ENCODE measurements around the gene MYL3. TPM values are rescaled to one million over a fixed set of nuclear protein-coding genes. Genes with fewer than 3 reads are reported as not detected.

The MYL3 gene
- total RNA-seq, 4 donors from 2014 or later = 1.5 to 17.3 TPM; not detected in 2

- TF ChIP-seq, protein P1, sequence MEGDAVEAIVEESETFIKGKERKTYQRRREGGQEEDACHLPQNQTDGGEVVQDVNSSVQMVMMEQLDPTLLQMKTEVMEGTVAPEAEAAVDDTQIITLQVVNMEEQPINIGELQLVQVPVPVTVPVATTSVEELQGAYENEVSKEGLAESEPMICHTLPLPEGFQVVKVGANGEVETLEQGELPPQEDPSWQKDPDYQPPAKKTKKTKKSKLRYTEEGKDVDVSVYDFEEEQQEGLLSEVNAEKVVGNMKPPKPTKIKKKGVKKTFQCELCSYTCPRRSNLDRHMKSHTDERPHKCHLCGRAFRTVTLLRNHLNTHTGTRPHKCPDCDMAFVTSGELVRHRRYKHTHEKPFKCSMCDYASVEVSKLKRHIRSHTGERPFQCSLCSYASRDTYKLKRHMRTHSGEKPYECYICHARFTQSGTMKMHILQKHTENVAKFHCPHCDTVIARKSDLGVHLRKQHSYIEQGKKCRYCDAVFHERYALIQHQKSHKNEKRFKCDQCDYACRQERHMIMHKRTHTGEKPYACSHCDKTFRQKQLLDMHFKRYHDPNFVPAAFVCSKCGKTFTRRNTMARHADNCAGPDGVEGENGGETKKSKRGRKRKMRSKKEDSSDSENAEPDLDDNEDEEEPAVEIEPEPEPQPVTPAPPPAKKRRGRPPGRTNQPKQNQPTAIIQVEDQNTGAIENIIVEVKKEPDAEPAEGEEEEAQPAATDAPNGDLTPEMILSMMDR (IDR thresholded peaks at IDR 0.05) = no peak
- no peak for TF ChIP-seq POLR2A (IDR thresholded peaks at IDR 0.05)
- Histone ChIP-seq H3K27ac (peak overlapping the region; percentile 62 to 82 (median 70)), H3K4me1 (peaks cover 0 to 25% (median 13%) of the 10 kb centered on the region in 4 donors), H3K4me3 (peak overlapping the region; percentile 40 to 59 (median 48)), H3K36me3 (no peaks in the 10 kb centered on the region), H3K9me3 (no peaks in the 10 kb centered on the region), H3K27me3 (peaks cover 0 to 24% of the 10 kb centered on the region in 2 donors)
- DNase-seq = no peak
Observed at GRCh38 chr3:46882377-46883053, 19.3 kb upstream of the MYL3 start.

DNA sequence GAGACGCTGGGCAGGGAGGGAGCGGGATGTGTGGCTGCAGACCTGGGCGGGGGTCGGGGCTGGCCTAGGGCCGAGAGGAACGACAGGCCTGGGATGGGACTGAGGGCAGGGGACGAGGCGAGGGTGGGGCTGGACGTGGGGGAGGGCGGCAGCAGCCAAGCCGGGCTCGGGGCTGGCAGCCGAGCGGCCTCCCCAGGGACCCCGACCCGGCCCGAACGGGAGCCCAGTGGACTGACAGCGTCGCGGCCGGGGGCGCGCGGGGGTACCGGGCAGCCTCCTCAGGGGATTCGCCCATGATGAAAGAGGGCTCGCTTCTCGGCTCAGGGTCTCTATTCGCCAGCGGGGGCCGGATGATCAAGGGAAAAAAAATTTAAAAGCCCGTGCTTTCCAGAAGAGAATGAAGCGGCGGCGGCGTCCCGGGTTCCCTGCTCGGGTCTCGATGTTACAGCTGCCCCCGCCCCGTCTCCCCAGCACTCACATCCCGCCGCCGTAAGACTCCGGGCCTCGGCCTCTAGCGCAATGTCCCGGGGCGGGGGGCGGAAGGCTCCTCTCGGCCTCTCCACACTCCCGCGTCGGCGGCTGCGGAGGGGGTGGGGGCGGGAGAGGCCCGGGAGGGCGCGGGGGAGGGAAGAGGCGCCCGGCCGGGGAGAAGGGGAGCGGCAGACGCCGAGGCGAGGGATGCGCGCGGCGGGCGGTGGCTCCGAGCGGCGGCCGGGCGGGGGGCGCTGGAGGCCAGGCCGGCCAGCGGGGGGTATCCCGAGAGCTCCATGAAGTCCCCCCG lies 18.5 kb upstream of the MYL3 start:
- no peak for DNase-seq
- Histone ChIP-seq H3K36me3 (no peaks in the 10 kb centered on the region), H3K4me3 (peak overlapping the region; percentile 40 to 59 (median 48)), H3K27me3 (peaks cover 0 to 24% of the 10 kb centered on the region in 2 donors), H3K27ac (peak overlapping the region; percentile 62 to 82 (median 70)), H3K4me1 (peaks cover 0 to 25% (median 13%) of the 10 kb centered on the region in 4 donors), H3K9me3 (no peaks in the 10 kb centered on the region)
- no peak for TF ChIP-seq POLR2A (IDR thresholded peaks at IDR 0.05)
- TF ChIP-seq, protein P1 (IDR thresholded peaks at IDR 0.05) = no peak

DNA sequence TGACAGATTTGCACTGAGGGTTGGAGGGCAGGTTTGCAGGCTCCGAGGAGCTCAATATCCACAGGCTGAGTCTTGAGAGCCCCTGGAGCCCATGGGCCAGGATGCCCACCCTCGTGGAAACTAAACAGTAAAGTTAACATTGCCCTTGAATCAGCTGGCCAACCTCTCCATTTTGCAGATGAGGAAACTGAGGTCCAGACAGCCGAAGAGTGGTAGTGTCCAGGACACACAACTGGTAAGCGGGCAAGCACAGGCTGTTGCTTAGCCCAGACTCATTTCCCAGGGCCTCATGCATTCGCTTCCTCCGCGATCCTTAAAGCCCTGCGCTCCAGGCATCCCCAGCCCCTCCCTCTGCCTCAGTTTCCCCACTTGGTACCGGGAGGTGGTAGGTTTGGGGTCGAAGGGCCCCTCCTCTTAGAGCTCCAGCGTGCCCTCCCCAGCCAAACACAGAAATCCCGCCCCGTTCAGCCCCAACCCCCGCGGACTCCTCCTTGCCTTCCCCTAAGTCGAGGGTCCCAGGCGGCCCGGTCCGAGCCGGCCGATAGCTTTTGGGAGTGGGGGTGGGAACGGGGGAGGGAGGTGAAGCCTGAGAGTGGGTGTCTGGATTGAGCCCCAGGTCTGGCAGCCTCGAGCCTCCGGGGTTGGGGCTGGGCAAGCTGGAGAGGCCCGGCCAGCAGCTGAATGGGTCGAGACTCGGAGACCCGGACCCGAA lies 17.8 kb upstream of the MYL3 start:
- DNase-seq = no peak
- no peaks in the 10 kb centered on the region for H3K9me3 ChIP-seq
- H3K27me3 ChIP-seq = peaks cover 0 to 24% of the 10 kb centered on the region in 2 donors
- H3K36me3 ChIP-seq = no peaks in the 10 kb centered on the region
- H3K4me3 ChIP-seq = peak overlapping the region; percentile 40 to 59 (median 48)
- H3K4me1 ChIP-seq = peaks cover 0 to 25% (median 13%) of the 10 kb centered on the region in 4 donors
- peak overlapping the region; percentile 62 to 82 (median 70) for H3K27ac ChIP-seq
- TF ChIP-seq POLR2A (IDR thresholded peaks at IDR 0.05) = no peak

GRCh38 chr3:46878781-46879436 lies 15.7 kb upstream of the MYL3 start:
- peaks cover 0 to 19% of the 10 kb centered on the region in 2 donors for H3K27me3 ChIP-seq
- no peak overlapping the region for H3K27ac ChIP-seq
- TF ChIP-seq POLR2A (IDR thresholded peaks at IDR 0.05) = no peak
- TF ChIP-seq, protein P1 (IDR thresholded peaks at IDR 0.05) = no peak
- H3K4me1 ChIP-seq = peaks cover 0 to 25% (median 13%) of the 10 kb centered on the region in 4 donors
- H3K4me3 ChIP-seq = no peak overlapping the region
- H3K36me3 ChIP-seq = no peaks in the 10 kb centered on the region
- no peaks in the 10 kb centered on the region for H3K9me3 ChIP-seq
- no peak for DNase-seq

DNA sequence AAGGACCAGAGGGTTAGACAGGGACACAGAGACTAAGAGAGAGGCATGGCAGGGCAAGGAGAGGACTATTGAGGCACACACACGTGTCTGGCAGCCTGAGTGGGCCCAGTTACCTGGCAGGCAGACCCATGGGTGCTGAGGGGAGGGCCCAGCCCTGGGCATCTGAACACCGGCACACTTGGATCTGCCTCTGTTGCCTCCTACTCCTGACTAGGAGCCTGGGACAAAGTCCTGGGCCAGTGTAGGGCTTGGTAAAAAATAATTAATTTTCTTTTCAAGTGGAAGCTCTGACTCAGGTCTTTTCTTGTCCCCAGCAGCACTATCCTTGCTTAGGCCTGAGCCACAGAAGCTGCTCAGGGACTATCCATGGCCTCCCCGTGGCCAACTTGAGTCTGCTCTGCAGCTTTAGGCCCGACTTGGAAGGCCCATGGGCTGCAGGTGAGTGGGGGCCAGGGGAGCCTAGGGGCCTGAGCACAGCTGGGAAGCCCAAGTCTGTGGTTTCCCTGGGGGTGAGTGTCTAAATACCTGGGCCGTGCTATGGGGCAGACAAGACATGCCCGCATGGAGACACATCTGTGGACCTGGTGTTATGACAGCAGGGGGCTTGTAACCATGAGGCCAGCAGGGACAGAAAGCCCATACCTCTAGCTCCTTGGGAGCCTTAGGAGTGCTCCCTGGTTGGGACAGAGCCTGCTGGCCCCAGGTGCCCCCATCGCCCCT lies 14.3 kb upstream of the MYL3 start, which contains the start of gene PTH1R:
PTH1R (plus strand) TSS at position 316 of the 720 bp plus-strand sequence. CDS start 5,839 bp downstream, outside the sequence.
- TF ChIP-seq, protein P1 (IDR thresholded peaks at IDR 0.05) = no peak
- no peak for TF ChIP-seq POLR2A (IDR thresholded peaks at IDR 0.05)

More for the DNA sequence above, 14.3 kb upstream of the MYL3 start, which contains the start of gene PTH1R:
- Histone ChIP-seq H3K9me3 (no peaks in the 10 kb centered on the region), H3K27ac (no peak within 1 kb of the TSS), H3K4me1 (peaks cover 0 to 15% (median 10%) of the 10 kb centered on the region in 4 donors), H3K4me3 (no peak within 1 kb of the TSS), H3K36me3 (no peaks in the 10 kb centered on the region), H3K27me3 (peaks cover 0 to 14% of the 10 kb centered on the region in 2 donors)
- DNase-seq = no peak
